CD14-positive monocyte (primary cell): ENCODE results near the gene ZNF783. TPM values are rescaled to one million over a fixed set of nuclear protein-coding genes. Genes with fewer than 3 reads are reported as not detected.

Source experiments
- DNase-seq, 3 donors: peaks; one replicate each; pipeline ENCODE4 v3.0.0-alpha.2; 2011 to 2022
- H2AFZ ChIP-seq: 2 replicates; pipeline ENCODE4 v1.6.0; 2012; ENCODE audit warnings: mild to moderate bottlenecking, low read depth, low read length, inconsistent platforms; ENCODE audit not compliant: insufficient read depth, poor library complexity, severe bottlenecking
- H3K27ac ChIP-seq, 2 donors: 1 replicate in 1 of 2; 2 replicates in 1 of 2; pipeline ENCODE4 v1.5.1; 2012 to 2013; ENCODE audit warnings: low read length in 2 of 2, control low read depth in 1 of 2, inconsistent platforms in 1 of 2, low read depth in 1 of 2, mild to moderate bottlenecking in 1 of 2
- H3K27me3 ChIP-seq, 2 donors: one replicate each; pipeline versions ENCODE4 v1.6.0 to v1.6.1; 2011 to 2013; ENCODE audit warnings: low read length in 2 of 2; ENCODE audit not compliant: control insufficient read depth in 2 of 2, insufficient read depth in 2 of 2
- H3K36me3 ChIP-seq, 2 donors: replicated peaks in 1 of 2; 1 replicate in 1 of 2; 2 replicates in 1 of 2; pipeline versions ENCODE4 v1.5.1 to v1.6.1; 2012 to 2013; ENCODE audit warnings: low read length in 2 of 2, control low read depth in 1 of 2, inconsistent platforms in 1 of 2, mild to moderate bottlenecking in 1 of 2; ENCODE audit not compliant: insufficient read depth in 2 of 2, control insufficient read depth in 1 of 2
- H3K4me1 ChIP-seq, 2 donors: 1 replicate in 1 of 2; 2 replicates in 1 of 2; pipeline versions ENCODE4 v1.5.1 to v1.6.1; 2012 to 2013; ENCODE audit warnings: low read length in 2 of 2, control low read depth in 1 of 2, inconsistent platforms in 1 of 2, mild to moderate bottlenecking in 1 of 2, moderate library complexity in 1 of 2; ENCODE audit not compliant: insufficient read depth in 2 of 2, control insufficient read depth in 1 of 2
- H3K4me2 ChIP-seq: replicated peaks from 2 replicates; pipeline ENCODE3; 2012; ENCODE audit warnings: low read length, moderate library complexity, mild to moderate bottlenecking; ENCODE audit not compliant: poor library complexity, severe bottlenecking; ENCODE audit errors: extremely low read depth
- H3K4me3 ChIP-seq, 3 experiments: fragments of 200-600 bp in 1 of 3; sonication (generic) in 1 of 3; replicated peaks in 1 of 3; 1 replicate in 2 of 3; 2 replicates in 1 of 3; pipeline ENCODE4 v1.5.1; 2011 to 2013; ENCODE audit warnings: low read length in 3 of 3, mild to moderate bottlenecking in 3 of 3, control low read depth in 2 of 3, low read depth in 2 of 3, inconsistent platforms in 1 of 3, moderate library complexity in 1 of 3
- H3K79me2 ChIP-seq: 2 replicates; pipeline ENCODE4 v1.6.0; 2012; ENCODE audit warnings: mild to moderate bottlenecking, control low read depth, inconsistent platforms, low read length, moderate library complexity; ENCODE audit not compliant: insufficient read depth
- H3K9ac ChIP-seq: 2 replicates; pipeline ENCODE4 v1.6.0; 2017; ENCODE audit warnings: low read length, mild to moderate bottlenecking; ENCODE audit not compliant: insufficient read depth, poor library complexity, severe bottlenecking
- H3K9me3 ChIP-seq, 2 donors: replicated peaks in 1 of 2; 1 replicate in 1 of 2; 2 replicates in 1 of 2; pipeline versions ENCODE4 v1.5.1 to v1.6.1; 2012 to 2013; ENCODE audit warnings: low read length in 2 of 2, control low read depth in 1 of 2; ENCODE audit not compliant: control insufficient read depth in 1 of 2, insufficient read depth in 1 of 2
- H4K20me1 ChIP-seq: 2 replicates; pipeline ENCODE4 v1.6.0; 2012; ENCODE audit warnings: mild to moderate bottlenecking, low read length, control low read depth, moderate library complexity; ENCODE audit not compliant: insufficient read depth
- H3K27ac Mint-ChIP-seq, 7 donors: one replicate each; pipeline ENCODE4 v1.8.0; 2020; ENCODE audit warnings: mild to moderate bottlenecking in 7 of 7, mixed read lengths in 7 of 7, moderate library complexity in 6 of 7, inconsistent platforms in 2 of 7
- H3K27me3 Mint-ChIP-seq, 3 donors: one replicate each; pipeline ENCODE4 v1.8.0; 2021 to 2022; ENCODE audit warnings: low read depth in 3 of 3, mild to moderate bottlenecking in 3 of 3, mixed read lengths in 3 of 3, moderate library complexity in 3 of 3, inconsistent platforms in 1 of 3
- H3K36me3 Mint-ChIP-seq, 2 donors: one replicate each; pipeline ENCODE4 v1.8.0; 2020; ENCODE audit warnings: mixed read lengths in 2 of 2, inconsistent platforms in 1 of 2, mild to moderate bottlenecking in 1 of 2
- H3K4me1 Mint-ChIP-seq: one replicate; pipeline ENCODE4 v1.8.0; 2020; ENCODE audit warnings: mild to moderate bottlenecking, mixed read lengths
- H3K4me3 Mint-ChIP-seq, 2 donors: one replicate each; pipeline ENCODE4 v1.8.0; 2020; ENCODE audit warnings: mild to moderate bottlenecking in 2 of 2, mixed read lengths in 2 of 2, moderate library complexity in 1 of 2
- H3K9me3 Mint-ChIP-seq, 7 donors: one replicate each; pipeline ENCODE4 v1.8.0; 2020 to 2022; ENCODE audit warnings: mixed read lengths in 7 of 7, mild to moderate bottlenecking in 6 of 7, moderate library complexity in 6 of 7, inconsistent platforms in 2 of 7
- WGBS: methylation state at CpG from one replicate; pipeline ENCODE4 v1.1.5; 2013; ENCODE audit warnings: missing lambda C conversion rate; ENCODE audit not compliant: insufficient coverage; 5-methylcytosine and 5-hydroxymethylcytosine counted together
- intact Hi-C, 2 donors: fragments of 100-400 bp; cut with micrococcal nuclease; formaldehyde crosslinking; loops; one replicate each; pipeline versions ENCODE4 v1.15.0 to v1.15.1; 2023
- polyA plus RNA-seq, 3 donors: library from polyadenylated mRNA; depleted of rRNA in 1 of 3; unstranded in 2 of 3; stranded (reverse) in 1 of 3; fragments of 300-500 nt in 2 of 3; fragments of >200 nt in 1 of 3; fragmentation: Illumina TruSeq in 2 of 3; gene quantifications; 1 replicate in 2 of 3; 2 replicates in 1 of 3; pipeline ENCODE4 v1.2.3, GENCODE V29; 2012 to 2021
- TF ChIP-seq, protein P1 (sequence below): fragments of 200-600 bp; IDR thresholded peaks from one replicate; pipeline ENCODE4 v1.8.0; 2022; ENCODE audit warnings: antibody characterized with exemption, mild to moderate bottlenecking

ZNF783 gene
- polyA plus RNA-seq, 3 donors = 1.2 to 16.7 (median 1.5) TPM

DNA sequence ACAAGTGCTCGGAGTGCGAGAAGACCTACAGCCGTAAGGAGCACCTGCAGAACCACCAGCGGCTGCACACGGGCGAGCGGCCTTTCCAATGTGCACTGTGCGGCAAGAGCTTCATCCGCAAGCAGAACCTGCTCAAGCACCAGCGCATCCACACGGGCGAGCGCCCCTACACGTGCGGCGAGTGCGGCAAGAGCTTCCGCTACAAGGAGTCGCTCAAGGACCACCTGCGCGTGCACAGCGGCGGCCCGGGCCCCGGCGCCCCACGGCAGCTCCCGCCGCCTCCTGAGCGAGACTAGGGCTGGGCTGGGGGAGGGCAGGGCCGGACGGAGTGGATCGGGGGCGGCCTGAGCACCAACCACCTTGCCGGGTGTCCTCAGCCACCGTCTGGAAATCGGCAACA is 37.6 kb upstream of the ZNF783 start:
- H3K9me3 ChIP-seq = peaks cover 0 to 8% of the 10 kb centered on the region in 2 donors
- 98% methylated on average over 37 of the region's 37 CpGs for WGBS
- no peak overlapping the region for H3K4me2 ChIP-seq
- Mint-ChIP-seq H3K9me3 (peaks cover 0 to 16% (median 4%) of the 10 kb centered on the region in 7 donors), H3K36me3 (peaks cover 47 to 66% of the 10 kb centered on the region in 2 donors), H3K27ac (peak overlapping the region in 1 of 7 donors; percentile 48), H3K4me3 (no peak overlapping the region), H3K27me3 (peaks cover under 1 to 2% (median 2%) of the 10 kb centered on the region in 3 donors), H3K4me1 (peaks cover 3% of the 10 kb centered on the region)
- no peak overlapping the region for H3K9ac ChIP-seq
- no peaks in the 10 kb centered on the region for H3K27me3 ChIP-seq
- no peak overlapping the region for H3K27ac ChIP-seq
- TF ChIP-seq, protein P1, sequence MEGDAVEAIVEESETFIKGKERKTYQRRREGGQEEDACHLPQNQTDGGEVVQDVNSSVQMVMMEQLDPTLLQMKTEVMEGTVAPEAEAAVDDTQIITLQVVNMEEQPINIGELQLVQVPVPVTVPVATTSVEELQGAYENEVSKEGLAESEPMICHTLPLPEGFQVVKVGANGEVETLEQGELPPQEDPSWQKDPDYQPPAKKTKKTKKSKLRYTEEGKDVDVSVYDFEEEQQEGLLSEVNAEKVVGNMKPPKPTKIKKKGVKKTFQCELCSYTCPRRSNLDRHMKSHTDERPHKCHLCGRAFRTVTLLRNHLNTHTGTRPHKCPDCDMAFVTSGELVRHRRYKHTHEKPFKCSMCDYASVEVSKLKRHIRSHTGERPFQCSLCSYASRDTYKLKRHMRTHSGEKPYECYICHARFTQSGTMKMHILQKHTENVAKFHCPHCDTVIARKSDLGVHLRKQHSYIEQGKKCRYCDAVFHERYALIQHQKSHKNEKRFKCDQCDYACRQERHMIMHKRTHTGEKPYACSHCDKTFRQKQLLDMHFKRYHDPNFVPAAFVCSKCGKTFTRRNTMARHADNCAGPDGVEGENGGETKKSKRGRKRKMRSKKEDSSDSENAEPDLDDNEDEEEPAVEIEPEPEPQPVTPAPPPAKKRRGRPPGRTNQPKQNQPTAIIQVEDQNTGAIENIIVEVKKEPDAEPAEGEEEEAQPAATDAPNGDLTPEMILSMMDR = no peak
- no peak overlapping the region for H2AFZ ChIP-seq
- no peak overlapping the region for H3K4me3 ChIP-seq
- no peaks in the 10 kb centered on the region for H3K79me2 ChIP-seq
- intact Hi-C loops = no loop called here
- no peaks in the 10 kb centered on the region for H3K4me1 ChIP-seq
- H3K36me3 ChIP-seq = peaks cover 30 to 48% of the 10 kb centered on the region in 2 donors
- DNase-seq = no peak
- no peaks in the 10 kb centered on the region for H4K20me1 ChIP-seq

DNA sequence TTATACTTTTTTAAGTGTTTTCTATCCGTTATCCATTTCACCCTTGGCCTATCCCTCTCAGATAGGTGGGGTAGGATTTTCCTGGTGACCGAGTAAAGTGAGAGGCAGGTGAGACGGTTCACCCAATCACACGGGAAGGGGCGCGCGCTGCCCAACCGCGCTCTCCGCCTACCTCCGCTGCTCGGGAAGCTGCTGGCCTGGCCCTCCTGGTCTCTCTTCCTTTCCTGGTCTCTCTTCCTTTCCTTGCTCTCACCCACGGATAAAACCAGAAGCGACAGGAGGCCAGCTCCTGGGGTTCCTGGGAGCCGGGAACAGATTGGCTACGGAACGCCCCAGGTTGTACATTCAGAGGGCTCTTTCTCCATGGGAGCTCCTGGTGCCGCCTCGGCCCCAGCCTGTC is 36.9 kb upstream of the ZNF783 start:
- Histone ChIP-seq H3K36me3 (peaks cover 30 to 41% of the 10 kb centered on the region in 2 donors), H3K9me3 (peaks cover 0 to 8% of the 10 kb centered on the region in 2 donors), H3K4me3 (no peak overlapping the region), H3K4me1 (no peaks in the 10 kb centered on the region), H3K4me2 (no peak overlapping the region), H4K20me1 (no peaks in the 10 kb centered on the region), H3K9ac (no peak overlapping the region), H3K79me2 (no peaks in the 10 kb centered on the region), H2AFZ (no peak overlapping the region), H3K27ac (no peak overlapping the region), H3K27me3 (no peaks in the 10 kb centered on the region)
- H3K27me3 Mint-ChIP-seq = peaks cover 2 to 6% (median 6%) of the 10 kb centered on the region in 3 donors
- peaks cover 3% of the 10 kb centered on the region for H3K4me1 Mint-ChIP-seq
- 97% methylated on average over 13 of the region's 19 CpGs for WGBS
- intact Hi-C loops = no loop called here
- no peak overlapping the region for H3K4me3 Mint-ChIP-seq
- no peak overlapping the region for H3K27ac Mint-ChIP-seq
- peaks cover 41 to 59% of the 10 kb centered on the region in 2 donors for H3K36me3 Mint-ChIP-seq
- no peak for DNase-seq
- TF ChIP-seq, protein P1 = no peak
- peaks cover 0 to 13% (median 4%) of the 10 kb centered on the region in 7 donors for H3K9me3 Mint-ChIP-seq
